HG03095 (cell line): ENCODE data around the gene MYBL2.
A peak's percentile ranks its signal among the peaks of the same experiment; 100 is the strongest.

Experiments
- ATAC-seq: cut with Tn5 transposase; IDR thresholded peaks from one replicate; pipeline ENCODE4 v1.9.1; 2021; ENCODE audit warnings: moderate library complexity; ENCODE audit not compliant: unreplicated experiment

The MYBL2 gene

GRCh38 chr20:43681991-43682410 is 15.1 kb downstream of the MYBL2 start:
- peak; percentile 89 for ATAC-seq

GRCh38 chr20:43682446-43682845 is 15.5 kb downstream of the MYBL2 start:
- peak; percentile 27 for ATAC-seq

GRCh38 chr20:43686820-43687219 is 19.9 kb downstream of the MYBL2 start:
- ATAC-seq, result no peak

GRCh38 chr20:43689165-43689564 is 22.3 kb downstream of the MYBL2 start:
- no peak for ATAC-seq

- no peak for ATAC-seq
Observed at GRCh38 chr20:43690943-43691598, 24.2 kb downstream of the MYBL2 start.

- ATAC-seq, result no peak
Observed at GRCh38 chr20:43691928-43692524, 25.1 kb downstream of the MYBL2 start.

- no peak for ATAC-seq
Observed at GRCh38 chr20:43694763-43695162, 27.8 kb downstream of the MYBL2 start.

GRCh38 chr20:43695571-43695970 is 28.7 kb downstream of the MYBL2 start:
- ATAC-seq, result no peak

- no peak for ATAC-seq
Observed at GRCh38 chr20:43699941-43700565, 33.1 kb downstream of the MYBL2 start.

GRCh38 chr20:43700627-43701026 is 33.7 kb downstream of the MYBL2 start:
- ATAC-seq, result no peak

GRCh38 chr20:43702502-43702901 is 35.6 kb downstream of the MYBL2 start:
- ATAC-seq, result no peak

- peak; percentile 46 for ATAC-seq
Observed at GRCh38 chr20:43710370-43711044, 43.6 kb downstream of the MYBL2 start.

- ATAC-seq, result no peak
Observed at GRCh38 chr20:43711098-43711654, 44.3 kb downstream of the MYBL2 start.

GRCh38 chr20:43715044-43715443 is 48.1 kb downstream of the MYBL2 start:
- ATAC-seq, result no peak

- no peak for ATAC-seq
Observed at GRCh38 chr20:43715511-43715910, 48.6 kb downstream of the MYBL2 start.

- ATAC-seq, result no peak
Observed at GRCh38 chr20:43716123-43716522, 49.2 kb downstream of the MYBL2 start.

GRCh38 chr20:43716757-43717615 is 50.1 kb downstream of the MYBL2 start:
- no peak for ATAC-seq

GRCh38 chr20:43717616-43717995 is 50.7 kb downstream of the MYBL2 start:
- ATAC-seq, result no peak

- no peak for ATAC-seq
Observed at GRCh38 chr20:43720007-43720406, 53.1 kb downstream of the MYBL2 start.

- ATAC-seq, result no peak
Observed at GRCh38 chr20:43721097-43721428, 54.1 kb downstream of the MYBL2 start.
